HUES64 (cell line): ENCODE results near the gene CD74.

Source experiments
- H3K27ac ChIP-seq: 2 replicates; pipeline ENCODE4 v1.7.0; 2013; ENCODE audit warnings: low read depth, low read length, inconsistent platforms
- H3K27me3 ChIP-seq: 2 replicates; pipeline ENCODE4 v1.6.1; 2013; ENCODE audit warnings: mild to moderate bottlenecking, low read length; ENCODE audit not compliant: insufficient read depth
- H3K36me3 ChIP-seq: 2 replicates; pipeline ENCODE4 v1.6.1; 2013; ENCODE audit warnings: mild to moderate bottlenecking, low read length; ENCODE audit not compliant: insufficient read depth
- H3K4me1 ChIP-seq: 2 replicates; pipeline ENCODE4 v1.6.1; 2013; ENCODE audit warnings: mild to moderate bottlenecking, low read length, moderate library complexity; ENCODE audit not compliant: insufficient read depth
- H3K4me3 ChIP-seq: 2 replicates; pipeline ENCODE4 v1.5.1; 2013; ENCODE audit warnings: mild to moderate bottlenecking, low read length, moderate library complexity
- H3K9ac ChIP-seq: 2 replicates; pipeline ENCODE4 v1.6.1; 2013; ENCODE audit warnings: mild to moderate bottlenecking, low read depth, low read length
- H3K9me3 ChIP-seq: 2 replicates; pipeline ENCODE4 v1.6.1; 2013; ENCODE audit warnings: low read depth, low read length; ENCODE audit not compliant: insufficient read depth
- WGBS: fragments of 150-250, 120-280 bp; methylation state at CpG from one replicate; pipeline ENCODE4 v1.1.7; 2013; ENCODE audit warnings: missing lambda C conversion rate; 5-methylcytosine and 5-hydroxymethylcytosine counted together

The CD74 gene

GRCh38 chr5:150406723-150407095, 6.0 kb downstream of the CD74 start:
- 73% methylated on average over 10 of the region's 10 CpGs for WGBS
- H3K4me1 ChIP-seq, result peaks cover 5% of the 10 kb centered on the region
- H3K4me3 ChIP-seq, result no peak overlapping the region
- H3K9me3 ChIP-seq, result no peaks in the 10 kb centered on the region
- H3K27ac ChIP-seq, result no peak overlapping the region
- no peaks in the 10 kb centered on the region for H3K27me3 ChIP-seq
- no peak overlapping the region for H3K9ac ChIP-seq
- H3K36me3 ChIP-seq, result peaks cover 12% of the 10 kb centered on the region

DNA sequence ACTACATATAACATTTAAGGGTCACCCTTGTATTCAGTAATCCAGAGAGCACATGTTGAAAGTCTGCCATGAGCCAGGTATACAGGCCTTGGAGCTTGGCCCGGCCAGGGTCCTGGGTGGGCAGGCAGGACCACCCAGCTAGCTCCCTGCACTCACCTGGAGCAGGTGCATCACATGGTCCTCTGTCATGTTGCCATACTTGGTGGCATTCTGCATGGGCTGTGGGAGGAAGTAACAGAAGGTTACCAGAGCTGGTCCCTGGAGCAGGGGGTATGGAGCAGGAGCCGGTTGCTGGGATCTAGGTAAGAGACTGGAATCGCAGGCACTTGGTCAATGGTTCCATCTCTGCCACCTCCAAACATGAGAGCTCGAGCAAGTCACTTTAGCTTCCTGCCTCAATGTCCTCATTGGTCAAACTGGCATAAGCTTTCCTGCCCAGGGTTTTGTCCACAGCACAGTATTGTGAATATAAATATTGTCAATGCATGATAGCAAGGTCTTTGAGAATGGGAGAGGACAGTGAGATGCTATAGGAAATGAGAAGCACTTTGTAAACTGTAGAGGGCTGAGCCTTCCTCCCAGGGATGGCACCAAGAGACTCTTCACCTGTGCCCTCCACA, 6.5 kb downstream of the CD74 start:
- Histone ChIP-seq H3K9ac (no peak overlapping the region), H3K27ac (no peak overlapping the region), H3K27me3 (no peaks in the 10 kb centered on the region), H3K36me3 (peaks cover 17% of the 10 kb centered on the region), H3K9me3 (no peaks in the 10 kb centered on the region), H3K4me1 (peaks cover 5% of the 10 kb centered on the region), H3K4me3 (no peak overlapping the region)
- WGBS, result 90% methylated on average over 4 of the region's 4 CpGs

DNA sequence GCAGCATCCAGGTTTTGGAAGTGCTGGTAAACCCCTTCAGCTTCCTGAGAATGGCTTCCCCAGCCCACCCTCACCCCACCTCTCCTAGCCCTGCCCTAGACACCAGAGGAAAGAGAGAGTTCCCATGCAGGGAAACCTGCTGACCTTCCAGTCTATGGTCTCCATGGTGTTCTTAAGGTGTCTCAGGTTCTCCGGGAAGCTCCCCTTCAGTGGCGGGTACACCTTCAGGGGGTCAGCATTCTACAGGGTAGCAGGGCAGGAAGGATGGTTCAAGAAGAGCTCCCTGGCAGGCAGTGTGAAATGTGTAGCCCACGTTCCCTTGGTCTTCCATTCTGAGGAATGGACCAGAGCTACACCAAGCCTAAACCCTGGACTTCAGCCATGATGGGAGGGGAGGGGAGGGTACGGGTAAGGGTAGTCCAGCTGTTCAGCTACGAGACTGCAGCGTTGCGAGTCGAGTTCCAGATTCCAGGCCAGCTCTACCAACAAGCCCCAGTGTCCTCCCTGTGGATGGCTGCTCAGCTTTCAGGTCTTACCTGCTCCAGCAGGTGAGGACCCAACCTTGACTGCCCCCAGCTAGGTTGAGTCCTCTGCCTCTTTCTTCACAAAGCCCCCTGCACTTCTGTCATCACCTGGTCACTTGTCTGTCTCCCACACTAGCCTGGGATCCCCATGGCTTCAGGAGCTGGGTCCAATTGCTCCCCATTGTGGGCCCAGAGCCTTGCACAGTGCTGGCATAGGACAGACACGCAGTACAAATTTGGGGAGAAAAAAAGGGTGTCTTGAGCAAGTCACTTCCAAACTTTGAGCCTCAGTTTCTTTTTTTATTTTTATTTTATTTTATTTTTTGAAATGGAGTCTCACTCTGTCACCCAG, 7.5 kb downstream of the CD74 start:
- no peak overlapping the region for H3K27ac ChIP-seq
- WGBS, result 93% methylated on average over 9 of the region's 9 CpGs
- H3K36me3 ChIP-seq, result peaks cover 28% of the 10 kb centered on the region
- no peak overlapping the region for H3K4me3 ChIP-seq
- H3K4me1 ChIP-seq, result peaks cover 3% of the 10 kb centered on the region
- H3K9me3 ChIP-seq, result no peaks in the 10 kb centered on the region
- no peak overlapping the region for H3K9ac ChIP-seq
- no peaks in the 10 kb centered on the region for H3K27me3 ChIP-seq

- Histone ChIP-seq H3K9ac (no peak overlapping the region), H3K9me3 (no peaks in the 10 kb centered on the region), H3K4me1 (no peaks in the 10 kb centered on the region), H3K4me3 (no peak overlapping the region), H3K27ac (no peak overlapping the region), H3K27me3 (no peaks in the 10 kb centered on the region), H3K36me3 (peaks cover 34% of the 10 kb centered on the region)
- WGBS, result 90% methylated on average over 10 of the region's 10 CpGs
Observed at GRCh38 chr5:150404535-150404934, 8.2 kb downstream of the CD74 start.

- Histone ChIP-seq H3K36me3 (peaks cover 38% of the 10 kb centered on the region), H3K27ac (no peak overlapping the region)
Observed at GRCh38 chr5:150404121-150404520, 8.6 kb downstream of the CD74 start.

GRCh38 chr5:150402901-150403342, 9.8 kb downstream of the CD74 start:
- no peak overlapping the region for H3K27ac ChIP-seq
- H3K27me3 ChIP-seq, result no peaks in the 10 kb centered on the region
- no peak overlapping the region for H3K4me3 ChIP-seq
- no peak overlapping the region for H3K9ac ChIP-seq
- WGBS, result 96% methylated on average over 12 of the region's 12 CpGs
- no peaks in the 10 kb centered on the region for H3K4me1 ChIP-seq
- no peaks in the 10 kb centered on the region for H3K9me3 ChIP-seq
- peaks cover 50% of the 10 kb centered on the region for H3K36me3 ChIP-seq

More at GRCh38 chr5:150404121-150404520, 8.6 kb downstream of the CD74 start:
- Histone ChIP-seq H3K4me3 (no peak overlapping the region), H3K27me3 (no peaks in the 10 kb centered on the region), H3K9me3 (no peaks in the 10 kb centered on the region), H3K4me1 (no peaks in the 10 kb centered on the region), H3K9ac (no peak overlapping the region)
- 92% methylated on average over 5 of the region's 5 CpGs for WGBS

- H3K27ac ChIP-seq, result no peak overlapping the region
- peaks cover 57% of the 10 kb centered on the region for H3K36me3 ChIP-seq
- H3K9ac ChIP-seq, result no peak overlapping the region
- no peaks in the 10 kb centered on the region for H3K27me3 ChIP-seq
- no peaks in the 10 kb centered on the region for H3K9me3 ChIP-seq
- WGBS, result 89% methylated on average over 4 of the region's 4 CpGs
- no peak overlapping the region for H3K4me3 ChIP-seq
- H3K4me1 ChIP-seq, result no peaks in the 10 kb centered on the region
Observed at GRCh38 chr5:150402229-150402773, 10.4 kb downstream of the CD74 start.

DNA sequence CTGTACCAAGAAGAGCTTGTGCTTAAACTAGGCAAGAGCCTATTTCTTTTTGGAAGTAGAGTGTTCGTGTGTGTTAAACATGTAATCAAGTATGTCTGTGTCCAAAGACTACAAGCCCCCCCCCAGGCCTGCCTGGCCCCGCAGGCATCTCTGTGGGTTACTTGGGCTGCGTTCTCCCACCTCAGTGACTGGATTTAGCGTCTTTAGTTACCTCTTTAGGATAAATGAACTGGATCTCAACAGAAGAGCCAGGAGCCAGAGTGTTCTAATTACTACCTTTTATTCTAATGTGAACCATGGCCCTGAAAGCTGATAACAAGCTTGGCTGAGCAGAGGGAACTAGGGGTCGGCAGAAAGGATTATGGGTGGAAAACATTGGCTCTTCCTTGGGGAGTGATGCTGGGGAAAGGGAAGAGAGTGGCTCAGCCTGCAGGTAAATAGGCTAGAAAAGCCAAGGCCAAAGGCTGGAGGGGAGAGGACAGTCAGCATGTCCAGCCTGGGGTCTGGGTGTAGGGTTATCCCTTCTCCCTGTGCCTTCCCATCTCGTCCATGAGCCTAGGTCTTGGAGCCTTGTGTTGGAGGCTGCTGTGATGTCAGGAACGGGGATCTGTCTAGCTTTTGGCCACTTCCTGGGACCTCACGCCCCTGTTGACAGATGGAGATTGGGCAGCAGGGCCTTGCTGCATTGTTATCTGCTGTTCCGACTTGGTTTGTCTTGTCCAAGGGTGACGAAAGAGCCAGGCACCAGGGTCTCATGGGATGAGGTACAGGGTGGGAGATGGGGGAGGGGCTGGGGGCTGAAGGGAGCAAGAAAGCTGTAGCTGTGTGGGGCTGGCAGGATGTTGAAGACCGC, 11.1 kb downstream of the CD74 start:
- no peak overlapping the region for H3K9ac ChIP-seq
- no peaks in the 10 kb centered on the region for H3K9me3 ChIP-seq
- H3K36me3 ChIP-seq, result peaks cover 64% of the 10 kb centered on the region
- H3K27me3 ChIP-seq, result no peaks in the 10 kb centered on the region
- no peak overlapping the region for H3K27ac ChIP-seq
- no peak overlapping the region for H3K4me3 ChIP-seq
- H3K4me1 ChIP-seq, result no peaks in the 10 kb centered on the region
- 94% methylated on average over 11 of the region's 11 CpGs for WGBS

DNA sequence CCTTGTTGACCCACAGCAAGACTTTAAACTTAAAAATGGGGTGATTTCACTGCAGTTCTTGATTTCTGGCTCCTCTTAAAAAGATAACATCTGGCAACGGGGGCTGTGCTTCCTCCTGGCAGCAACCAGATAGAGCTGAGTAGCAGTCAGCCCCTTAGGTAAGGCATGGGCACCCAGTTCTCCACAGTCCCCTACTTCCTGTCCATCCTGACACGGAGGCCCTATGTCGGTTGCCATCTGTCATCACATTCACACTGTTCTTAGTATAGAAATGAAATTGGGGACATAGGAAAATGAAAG, 11.7 kb downstream of the CD74 start:
- Histone ChIP-seq H3K9me3 (no peaks in the 10 kb centered on the region), H3K4me1 (no peaks in the 10 kb centered on the region), H3K36me3 (peaks cover 69% of the 10 kb centered on the region), H3K27ac (no peak overlapping the region), H3K27me3 (no peaks in the 10 kb centered on the region), H3K9ac (no peak overlapping the region), H3K4me3 (no peak overlapping the region)
- WGBS, result 95% methylated on average over 3 of the region's 3 CpGs

- no peaks in the 10 kb centered on the region for H3K9me3 ChIP-seq
- H3K36me3 ChIP-seq, result peaks cover 75% of the 10 kb centered on the region
- no peak overlapping the region for H3K9ac ChIP-seq
- H3K4me1 ChIP-seq, result no peaks in the 10 kb centered on the region
- no peaks in the 10 kb centered on the region for H3K27me3 ChIP-seq
- H3K27ac ChIP-seq, result no peak overlapping the region
- WGBS, result 97% methylated on average over 12 of the region's 12 CpGs
- H3K4me3 ChIP-seq, result no peak overlapping the region
Observed at GRCh38 chr5:150400316-150401075, 12.2 kb downstream of the CD74 start.
